GM12874 (cell line): ENCODE measurements around the gene ACOXL.

Experiments
- CTCF ChIP-seq: IDR thresholded peaks from 2 replicates; pipeline ENCODE4 v1.5.1; 2011; ENCODE audit warnings: low read depth, mild to moderate bottlenecking, control low read depth, low read length, moderate library complexity; ENCODE audit not compliant: insufficient read depth

ACOXL gene

GRCh38 chr2:110873056-110873502 lies 140.7 kb downstream of the ACOXL start:
- no peak for TF ChIP-seq CTCF

- TF ChIP-seq CTCF, result no peak
These were observed 141.5 kb downstream of the ACOXL start for GRCh38 chr2:110873597-110874452.

GRCh38 chr2:110874453-110875383 lies 142.3 kb downstream of the ACOXL start:
- no peak for TF ChIP-seq CTCF

GRCh38 chr2:110875384-110875725 lies 143.0 kb downstream of the ACOXL start:
- TF ChIP-seq CTCF, result no peak

- TF ChIP-seq CTCF, result no peak
These were observed 144.0 kb downstream of the ACOXL start for GRCh38 chr2:110876167-110876999.

- no peak for TF ChIP-seq CTCF
These were observed 144.9 kb downstream of the ACOXL start for GRCh38 chr2:110877031-110877827.
